ENCODE data around the gene ADAMTSL1. TPM values are rescaled to one million over a fixed set of nuclear protein-coding genes. Genes with fewer than 3 reads are reported as not detected.

The ADAMTSL1 gene
- total and polyA plus RNA-seq, 2 of the 8 experiments (the other 6 are each of a cell fraction or from before 2014, with no cell fraction given): 0.84 to 1.1 TPM

DNA sequence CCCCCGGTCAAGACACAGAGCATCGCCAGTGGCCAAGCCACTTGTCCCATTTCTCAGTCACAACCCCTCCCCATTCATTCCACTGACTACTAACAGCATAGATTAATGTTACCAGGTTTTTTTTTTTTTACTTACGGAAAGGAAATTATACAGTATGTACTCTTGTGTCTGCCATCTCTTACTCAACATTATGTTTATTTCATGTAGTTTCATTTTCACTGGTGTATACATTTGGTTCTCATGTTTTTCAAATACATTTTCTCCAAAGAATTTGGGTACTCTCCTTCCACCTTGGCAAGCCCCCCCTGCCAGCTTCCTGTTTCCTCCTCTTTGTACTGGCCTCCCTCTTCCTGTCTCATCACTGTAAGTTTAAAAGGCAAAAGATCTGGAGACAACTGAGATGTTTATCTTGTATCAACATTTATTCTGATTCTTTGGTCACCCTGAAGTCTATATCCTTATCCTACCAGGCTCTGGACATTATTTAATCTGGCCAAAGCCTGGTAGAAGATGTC, 351.8 kb downstream of the ADAMTSL1 start:
- Histone ChIP-seq H2BK12ac (ENCODE audit: low read depth, low read length) (no peak overlapping the region), H3K79me2 (ENCODE audit: control insufficient read depth in 1 of 2, insufficient read depth in 2 of 2, low read length in 2 of 2) (no peaks in the 10 kb centered on the region), H2BK15ac (ENCODE audit: low read length) (no peak overlapping the region), H4K8ac (ENCODE audit: extremely low read depth, insufficient read depth, low read length) (no peak overlapping the region), H3K27me3 (replicated peaks in 1 of 4; ENCODE audit: control insufficient read depth in 3 of 4, extremely low read depth in 1 of 4, insufficient read depth in 3 of 4, low read length in 3 of 4) (no peaks in the 10 kb centered on the region), H3K4me2 (ENCODE audit: insufficient read depth in 1 of 2, low read depth in 2 of 2, low read length in 2 of 2) (no peak overlapping the region), H2AFZ (ENCODE audit: low read length) (no peak overlapping the region), H3K18ac (ENCODE audit: extremely low read depth, low read length) (no peak overlapping the region), H2BK20ac (ENCODE audit: low read length) (no peak overlapping the region), H3K27ac (ENCODE audit: low read depth, low read length) (no peak overlapping the region), H3K9ac (replicated peaks in 1 of 4; ENCODE audit: extremely low read depth in 1 of 4, low read depth in 3 of 4, low read length in 3 of 4) (no peak overlapping the region), H3K4me3 (ENCODE audit: extremely low read depth in 1 of 4, insufficient read depth in 2 of 4, low read depth in 3 of 4, low read length in 4 of 4) (no peak overlapping the region), H2AK5ac (ENCODE audit: low read depth, low read length) (no peak overlapping the region), H4K20me1 (replicated peaks in 1 of 2; ENCODE audit: control insufficient read depth in 1 of 2, insufficient read depth in 2 of 2, low read length in 2 of 2) (no peaks in the 10 kb centered on the region), H3K23ac (ENCODE audit: insufficient read length) (no peak overlapping the region), H3K14ac (ENCODE audit: insufficient read length) (no peak overlapping the region), H4K91ac (replicated peaks; ENCODE audit: insufficient read length, low read length) (no peak overlapping the region), H3K4me1 (replicated peaks in 1 of 4; ENCODE audit: control insufficient read depth in 3 of 4, insufficient read depth in 4 of 4, low read length in 3 of 4) (peaks cover 0 to 6% (median 2%) of the 10 kb centered on the region in 4 experiments; a peak in 3 of 7 replicates), H3K36me3 (ENCODE audit: control insufficient read depth in 2 of 4, insufficient read depth in 4 of 4, low read length in 3 of 4) (no peaks in the 10 kb centered on the region), H3K9me3 (ENCODE audit: insufficient read depth in 2 of 2, low read depth in 1 of 2, low read length in 1 of 2) (no peaks in the 10 kb centered on the region), H3K23me2 (ENCODE audit: low read depth, low read length) (no peaks in the 10 kb centered on the region), H2BK120ac (replicated peaks; ENCODE audit: low read depth, low read length) (no peak overlapping the region), H3K4ac (replicated peaks; ENCODE audit: insufficient read length, low read depth, low read length) (no peak overlapping the region), H4K5ac (ENCODE audit: insufficient read length, low read depth, low read length) (no peak overlapping the region), H3K56ac (replicated peaks; ENCODE audit: insufficient read length, low read depth, low read length) (no peak overlapping the region), H3K79me1 (ENCODE audit: low read depth, low read length) (no peaks in the 10 kb centered on the region), H2BK5ac (ENCODE audit: low read depth, low read length) (no peak overlapping the region)
- ChIA-PET POLR2A (ENCODE audit: partially characterized antibody) (no interaction called here), CTCF (ENCODE audit: partially characterized antibody) (interaction anchor here (0.6 to 2.8 kb wide), 8 partner anchors 31 to 612 kb away, joined by 3 to 8 read pairs (median 3); no protein-coding TSS in a partner anchor)
- whole genome bisulfite sequencing, 2 experiments (ENCODE audit: extremely low coverage in 1 of 2, insufficient coverage in 1 of 2, insufficient read length in 1 of 2, insufficient replicate concordance in 2 of 2, low coverage in 1 of 2, low lambda C conversion rate in 2 of 2, missing lambda C conversion rate in 1 of 2): 95% methylated on average over 3 of the region's 3 CpGs; no CpG with 5 or more reads in 1 of the 2 experiments
- TF ChIP-seq POU5F1 (IDR thresholded peaks at IDR 0.05; ENCODE audit: low read depth, low read length): no peak
- FAIRE-seq (no peak), DNase-seq (ENCODE audit: low read depth in 1 of 2, low spot score in 2 of 2) (no peak)

Measured in H1 (cell line).